Astrocyte of the cerebellum (primary cell): ENCODE measurements around the gene KCTD3.

Experiments
- DNase-seq: peaks from one replicate; pipeline ENCODE4 v3.0.0-alpha.2; 2011; ENCODE audit warnings: low read depth
- H3K4me3 ChIP-seq: 2 replicates; pipeline ENCODE4 v1.5.1; 2011; ENCODE audit warnings: mild to moderate bottlenecking, low read depth, low read length, moderate library complexity
- in situ Hi-C: cut with HindIII; loops from 2 replicates; pipeline ENCODE4 v1.10.0; 2017; ENCODE audit warnings: low sequenced_read_pairs
- TF ChIP-seq, protein P1 (sequence below): IDR thresholded peaks from 2 replicates; pipeline ENCODE4 v1.5.1; 2012; ENCODE audit warnings: low read length, low read depth, moderate library complexity, mild to moderate bottlenecking; ENCODE audit errors: missing control alignments

KCTD3 gene

DNA sequence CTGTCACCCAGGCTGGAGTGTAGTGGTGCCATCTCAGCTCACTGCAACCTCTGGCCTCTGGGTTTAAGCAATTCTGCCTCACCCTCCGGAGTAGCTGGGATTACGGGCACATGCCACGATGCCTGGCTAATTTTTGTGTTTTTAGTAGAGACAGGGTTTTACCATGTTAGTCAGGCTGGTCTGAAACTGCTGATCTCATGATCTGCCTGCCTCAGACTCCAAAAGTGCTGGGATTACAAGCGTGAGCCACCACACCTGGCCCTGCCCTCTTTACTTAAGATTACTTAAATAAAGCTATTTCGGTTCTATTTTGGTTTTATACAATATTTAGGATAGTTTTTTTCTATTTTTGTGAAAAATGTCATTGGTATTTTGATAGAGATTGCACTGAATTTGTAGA lies 15.3 kb upstream of the KCTD3 start:
- DNase-seq: no peak
- TF ChIP-seq, protein P1, sequence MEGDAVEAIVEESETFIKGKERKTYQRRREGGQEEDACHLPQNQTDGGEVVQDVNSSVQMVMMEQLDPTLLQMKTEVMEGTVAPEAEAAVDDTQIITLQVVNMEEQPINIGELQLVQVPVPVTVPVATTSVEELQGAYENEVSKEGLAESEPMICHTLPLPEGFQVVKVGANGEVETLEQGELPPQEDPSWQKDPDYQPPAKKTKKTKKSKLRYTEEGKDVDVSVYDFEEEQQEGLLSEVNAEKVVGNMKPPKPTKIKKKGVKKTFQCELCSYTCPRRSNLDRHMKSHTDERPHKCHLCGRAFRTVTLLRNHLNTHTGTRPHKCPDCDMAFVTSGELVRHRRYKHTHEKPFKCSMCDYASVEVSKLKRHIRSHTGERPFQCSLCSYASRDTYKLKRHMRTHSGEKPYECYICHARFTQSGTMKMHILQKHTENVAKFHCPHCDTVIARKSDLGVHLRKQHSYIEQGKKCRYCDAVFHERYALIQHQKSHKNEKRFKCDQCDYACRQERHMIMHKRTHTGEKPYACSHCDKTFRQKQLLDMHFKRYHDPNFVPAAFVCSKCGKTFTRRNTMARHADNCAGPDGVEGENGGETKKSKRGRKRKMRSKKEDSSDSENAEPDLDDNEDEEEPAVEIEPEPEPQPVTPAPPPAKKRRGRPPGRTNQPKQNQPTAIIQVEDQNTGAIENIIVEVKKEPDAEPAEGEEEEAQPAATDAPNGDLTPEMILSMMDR: no peak
- H3K4me3 ChIP-seq: no peak overlapping the region
- in situ Hi-C loops: no loop called here

DNA sequence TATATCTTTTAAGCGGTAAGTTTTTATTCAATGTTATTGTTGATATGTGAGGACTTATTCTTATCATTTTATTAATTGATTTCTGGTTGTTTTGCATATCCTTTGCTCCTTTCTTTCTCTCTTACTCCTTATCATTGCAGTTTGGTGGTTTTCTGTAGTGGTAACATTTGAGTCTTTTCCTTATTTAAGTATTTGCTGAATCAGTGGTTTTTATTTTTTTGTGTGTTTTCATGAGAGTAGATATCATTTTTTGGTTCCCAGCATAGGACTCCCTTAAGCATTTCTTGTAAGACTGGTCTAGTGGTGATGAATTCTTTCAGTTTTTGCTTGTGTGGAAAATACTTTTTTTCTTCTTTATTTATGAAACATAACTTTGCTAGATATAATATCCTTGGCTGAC lies 12.2 kb upstream of the KCTD3 start:
- DNase-seq: no peak
- no peak overlapping the region for H3K4me3 ChIP-seq
- in situ Hi-C loops: no loop called here
- TF ChIP-seq, protein P1: no peak

DNA sequence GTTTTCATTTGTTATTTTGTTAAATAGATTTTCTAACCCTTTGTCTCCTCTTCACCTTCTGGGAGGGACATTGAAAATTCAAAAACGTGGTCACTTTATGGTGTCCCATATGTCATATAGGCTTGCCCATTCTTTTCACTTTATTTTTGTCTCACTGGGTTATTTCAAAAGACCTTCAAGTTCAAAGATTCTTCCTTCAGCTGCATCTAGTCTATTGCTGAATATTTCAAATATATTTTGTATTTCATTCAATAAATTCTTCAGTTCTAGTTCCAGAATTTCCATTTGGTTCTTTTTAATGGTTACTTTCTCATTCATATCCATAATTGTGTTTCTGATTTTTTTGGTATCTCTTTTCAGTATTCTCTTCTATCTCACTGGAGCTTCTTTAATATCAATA lies 11.6 kb upstream of the KCTD3 start:
- DNase-seq: no peak
- H3K4me3 ChIP-seq: no peak overlapping the region

DNA sequence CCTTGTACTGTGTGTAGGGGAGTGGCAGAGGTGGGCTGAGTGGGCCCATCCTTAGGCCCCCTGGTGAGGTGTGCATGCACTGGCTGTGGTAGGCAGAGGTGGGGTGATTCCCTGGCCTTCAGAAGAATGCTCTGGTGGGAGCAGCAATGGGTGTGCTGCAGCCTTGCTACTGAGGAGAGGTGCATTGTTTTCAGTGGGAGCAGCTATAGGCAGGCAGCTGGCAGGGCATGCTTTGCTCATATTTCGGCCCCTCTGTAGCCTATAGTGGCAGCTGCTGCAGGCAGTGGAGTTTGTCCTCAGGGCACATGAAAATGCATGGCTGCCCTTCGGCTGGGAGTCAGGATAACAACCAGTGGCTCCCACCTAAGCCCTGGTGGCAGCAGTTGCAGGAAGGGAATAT lies 10.1 kb upstream of the KCTD3 start:
- DNase-seq: no peak
- in situ Hi-C loops: no loop called here

More for the DNA sequence above, 11.6 kb upstream of the KCTD3 start:
- in situ Hi-C loops: no loop called here
- TF ChIP-seq, protein P1: no peak

DNA sequence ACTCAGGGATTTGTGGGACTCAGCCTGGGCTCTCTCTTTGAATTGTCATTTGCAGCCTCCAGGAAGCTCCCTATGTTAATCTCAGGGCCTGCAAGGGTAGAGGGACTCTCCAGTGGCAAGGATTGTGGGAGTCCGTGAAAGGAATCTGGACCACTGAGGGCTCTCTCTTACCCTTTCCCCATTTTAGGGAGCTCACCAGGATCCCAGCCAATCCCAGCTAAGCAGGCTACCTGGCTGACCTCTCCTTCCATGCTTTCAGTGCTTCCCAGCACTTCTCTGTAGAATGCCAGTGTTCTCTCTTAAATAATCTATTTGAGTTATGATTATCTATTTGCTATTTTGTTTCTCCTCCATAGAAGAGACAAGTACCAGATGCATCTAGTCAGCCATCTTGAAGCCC lies 9.6 kb upstream of the KCTD3 start:
- in situ Hi-C loops: no loop called here
- TF ChIP-seq, protein P1: no peak
- DNase-seq: no peak

More for the DNA sequence above, 10.1 kb upstream of the KCTD3 start:
- TF ChIP-seq, protein P1: no peak
- H3K4me3 ChIP-seq: no peak overlapping the region

DNA sequence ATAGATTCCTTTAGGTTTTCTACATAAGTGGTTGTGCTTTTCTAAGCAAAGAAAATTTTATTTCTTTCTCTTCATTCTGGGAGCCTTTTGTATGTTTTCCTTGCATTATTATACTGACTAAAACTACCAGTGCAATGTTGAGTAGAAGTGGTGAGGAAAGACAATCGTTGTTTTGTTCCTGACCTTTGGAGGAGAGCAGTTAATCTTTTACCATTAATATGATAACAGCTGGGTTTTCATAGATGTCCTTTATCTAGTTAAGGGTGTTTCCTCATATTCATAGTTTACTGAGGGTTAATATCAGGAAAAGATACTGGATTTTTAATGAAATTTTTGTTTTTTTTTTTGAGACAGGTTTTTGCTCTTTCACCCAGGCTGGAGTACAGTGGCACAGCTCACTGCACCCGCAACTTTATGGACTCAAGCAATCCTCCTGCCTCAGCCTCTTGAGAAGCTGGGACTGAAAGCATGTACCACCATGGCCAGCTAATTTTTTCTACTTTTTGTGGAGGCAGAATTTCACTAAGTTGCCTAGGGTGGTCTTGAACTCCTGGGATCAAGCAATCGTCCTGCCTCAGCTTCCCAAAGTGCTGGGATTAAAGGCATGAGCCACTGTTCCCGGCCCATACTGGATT lies 9.0 kb upstream of the KCTD3 start:
- TF ChIP-seq, protein P1: no peak
- DNase-seq: no peak
- H3K4me3 ChIP-seq: no peak overlapping the region
- in situ Hi-C loops: no loop called here

More for the DNA sequence above, 9.6 kb upstream of the KCTD3 start:
- H3K4me3 ChIP-seq: no peak overlapping the region
